ENCODE measurements around the gene FAM163A.

DNA sequence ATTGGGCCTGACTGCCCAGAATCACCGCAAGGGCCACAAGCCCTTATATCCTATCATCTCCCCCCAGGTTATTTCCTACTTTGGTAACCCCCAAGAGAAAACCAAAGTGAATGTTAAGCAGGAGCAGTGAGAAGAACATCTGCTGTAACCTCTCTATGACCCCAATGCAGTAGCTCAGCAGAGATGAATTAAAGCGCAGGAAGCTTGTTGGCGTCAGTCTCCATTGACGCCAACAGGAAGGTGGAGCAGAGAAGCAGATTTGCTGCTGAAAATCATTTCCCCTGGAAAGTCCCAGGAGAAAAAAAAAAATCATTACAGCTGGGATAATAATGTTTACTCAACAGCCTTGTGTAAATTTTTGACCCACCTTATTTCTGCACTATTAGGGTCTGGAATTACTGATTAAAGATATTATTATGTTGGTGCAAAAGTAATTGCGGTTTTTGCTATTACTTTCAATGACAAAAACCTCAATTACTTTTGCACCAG is 33.2 kb upstream of the FAM163A start:
- TF ChIP-seq, protein P1, sequence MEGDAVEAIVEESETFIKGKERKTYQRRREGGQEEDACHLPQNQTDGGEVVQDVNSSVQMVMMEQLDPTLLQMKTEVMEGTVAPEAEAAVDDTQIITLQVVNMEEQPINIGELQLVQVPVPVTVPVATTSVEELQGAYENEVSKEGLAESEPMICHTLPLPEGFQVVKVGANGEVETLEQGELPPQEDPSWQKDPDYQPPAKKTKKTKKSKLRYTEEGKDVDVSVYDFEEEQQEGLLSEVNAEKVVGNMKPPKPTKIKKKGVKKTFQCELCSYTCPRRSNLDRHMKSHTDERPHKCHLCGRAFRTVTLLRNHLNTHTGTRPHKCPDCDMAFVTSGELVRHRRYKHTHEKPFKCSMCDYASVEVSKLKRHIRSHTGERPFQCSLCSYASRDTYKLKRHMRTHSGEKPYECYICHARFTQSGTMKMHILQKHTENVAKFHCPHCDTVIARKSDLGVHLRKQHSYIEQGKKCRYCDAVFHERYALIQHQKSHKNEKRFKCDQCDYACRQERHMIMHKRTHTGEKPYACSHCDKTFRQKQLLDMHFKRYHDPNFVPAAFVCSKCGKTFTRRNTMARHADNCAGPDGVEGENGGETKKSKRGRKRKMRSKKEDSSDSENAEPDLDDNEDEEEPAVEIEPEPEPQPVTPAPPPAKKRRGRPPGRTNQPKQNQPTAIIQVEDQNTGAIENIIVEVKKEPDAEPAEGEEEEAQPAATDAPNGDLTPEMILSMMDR (IDR thresholded peaks at IDR 0.05), result no peak
- no peak for TF ChIP-seq POLR2A (IDR thresholded peaks at IDR 0.05)

Measured in adrenal gland (tissue), 5 donors.